Epidermal melanocyte (primary cell): ENCODE data around the gene GPN2.

ENCODE experiments used
- DNase-seq: peaks from one replicate; pipeline ENCODE4 v3.0.0; 2011; ENCODE audit warnings: low spot score; ENCODE audit not compliant: insufficient read length

The GPN2 gene

GRCh38 chr1:26889551-26890466 lies at the start of gene GPN2:
TSS of gene GPN2 (minus strand) at chr1:26890283. CDS start at chr1:26890096, 187 bp downstream.
- DNase-seq = peak; percentile 83

DNA sequence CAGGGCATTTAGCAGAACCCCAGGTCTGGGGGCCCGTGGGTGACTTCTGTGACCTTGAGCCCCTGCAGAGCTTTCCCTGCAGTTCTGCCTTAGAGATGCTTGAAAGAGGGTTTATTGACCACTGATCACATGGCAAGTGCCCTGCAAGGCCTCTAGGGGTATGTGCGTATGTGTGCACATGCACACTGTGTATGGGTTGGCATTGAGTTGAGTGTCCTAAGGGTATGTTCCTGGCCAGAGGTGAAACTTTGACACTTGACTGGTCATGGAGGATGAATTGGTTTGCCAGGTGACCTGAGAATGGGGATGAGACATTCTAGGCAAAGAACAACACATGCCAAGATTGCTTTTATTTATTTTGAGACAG lies 48.6 kb upstream of the GPN2 start:
- DNase-seq = no peak

DNA sequence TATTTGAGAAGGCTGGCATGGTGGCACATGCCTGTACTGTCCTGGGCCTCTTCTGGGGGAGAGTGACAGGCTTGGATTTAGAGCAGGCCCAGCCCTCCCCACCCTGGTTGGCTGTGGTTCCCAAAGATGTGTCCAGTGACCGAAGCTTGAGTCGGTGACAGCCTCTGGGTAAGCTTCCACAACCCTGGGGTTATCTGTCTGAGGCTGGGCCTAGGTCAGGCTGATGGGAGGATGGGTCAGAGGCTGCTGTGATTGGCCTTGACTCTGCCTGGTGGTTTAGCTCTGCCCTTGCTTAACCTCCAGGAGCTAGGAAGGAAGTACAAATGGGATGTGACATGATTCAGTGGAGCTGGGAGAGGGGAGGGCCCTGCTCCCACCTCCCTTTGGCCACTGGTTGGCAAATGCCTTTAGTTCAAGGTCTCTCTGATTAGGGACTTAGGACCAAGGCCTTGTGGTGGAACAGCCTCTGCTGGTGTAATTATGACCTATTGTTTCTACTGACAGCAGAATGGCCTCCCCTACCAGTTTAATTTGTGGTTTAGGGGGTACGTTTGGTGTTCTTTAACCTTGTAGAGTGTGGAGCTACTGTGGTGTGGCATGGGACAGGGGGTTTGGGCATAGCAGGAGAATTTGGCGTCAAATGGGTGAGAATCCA lies 48.0 kb upstream of the GPN2 start:
- no peak for DNase-seq

- no peak for DNase-seq
These were observed 46.7 kb upstream of the GPN2 start for GRCh38 chr1:26936823-26937222.

DNA sequence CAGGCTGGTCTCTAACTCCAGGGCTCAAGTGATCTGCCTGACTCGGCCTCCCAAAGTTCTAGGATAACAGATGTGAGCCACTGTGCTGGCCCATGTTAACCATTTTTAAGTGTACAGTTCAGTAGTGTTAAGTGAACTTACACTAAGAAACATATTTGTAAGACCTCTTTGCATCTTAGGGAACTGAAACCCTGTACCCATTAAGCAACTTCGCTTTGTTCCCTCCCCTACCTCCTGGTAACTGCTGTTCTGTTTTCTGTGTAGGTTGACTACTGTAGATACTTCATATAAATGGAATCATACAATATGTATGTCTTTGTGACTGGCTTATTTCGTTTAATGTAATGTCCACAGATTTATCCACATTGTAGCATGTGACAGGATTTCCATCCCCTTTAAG lies 42.4 kb upstream of the GPN2 start:
- DNase-seq = no peak

GRCh38 chr1:26923711-26924110 lies 33.6 kb upstream of the GPN2 start:
- no peak for DNase-seq

- DNase-seq = no peak
These were observed 32.8 kb upstream of the GPN2 start for GRCh38 chr1:26922901-26923300.

DNA sequence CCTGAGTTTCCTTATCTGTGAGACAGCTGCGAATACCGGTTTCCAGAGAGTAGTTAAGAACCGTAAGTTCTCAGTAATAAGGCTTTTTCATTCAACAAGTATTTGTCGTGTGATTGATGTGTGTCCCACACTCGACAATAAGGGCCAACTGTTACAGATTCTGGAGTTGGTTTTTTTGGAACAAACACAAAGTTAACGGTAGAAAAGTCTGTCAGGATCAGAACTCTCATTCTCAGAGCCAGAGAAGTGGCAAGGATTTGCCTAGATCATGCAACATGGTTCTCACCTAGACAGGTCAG lies 32.3 kb upstream of the GPN2 start:
- DNase-seq = no peak

DNA sequence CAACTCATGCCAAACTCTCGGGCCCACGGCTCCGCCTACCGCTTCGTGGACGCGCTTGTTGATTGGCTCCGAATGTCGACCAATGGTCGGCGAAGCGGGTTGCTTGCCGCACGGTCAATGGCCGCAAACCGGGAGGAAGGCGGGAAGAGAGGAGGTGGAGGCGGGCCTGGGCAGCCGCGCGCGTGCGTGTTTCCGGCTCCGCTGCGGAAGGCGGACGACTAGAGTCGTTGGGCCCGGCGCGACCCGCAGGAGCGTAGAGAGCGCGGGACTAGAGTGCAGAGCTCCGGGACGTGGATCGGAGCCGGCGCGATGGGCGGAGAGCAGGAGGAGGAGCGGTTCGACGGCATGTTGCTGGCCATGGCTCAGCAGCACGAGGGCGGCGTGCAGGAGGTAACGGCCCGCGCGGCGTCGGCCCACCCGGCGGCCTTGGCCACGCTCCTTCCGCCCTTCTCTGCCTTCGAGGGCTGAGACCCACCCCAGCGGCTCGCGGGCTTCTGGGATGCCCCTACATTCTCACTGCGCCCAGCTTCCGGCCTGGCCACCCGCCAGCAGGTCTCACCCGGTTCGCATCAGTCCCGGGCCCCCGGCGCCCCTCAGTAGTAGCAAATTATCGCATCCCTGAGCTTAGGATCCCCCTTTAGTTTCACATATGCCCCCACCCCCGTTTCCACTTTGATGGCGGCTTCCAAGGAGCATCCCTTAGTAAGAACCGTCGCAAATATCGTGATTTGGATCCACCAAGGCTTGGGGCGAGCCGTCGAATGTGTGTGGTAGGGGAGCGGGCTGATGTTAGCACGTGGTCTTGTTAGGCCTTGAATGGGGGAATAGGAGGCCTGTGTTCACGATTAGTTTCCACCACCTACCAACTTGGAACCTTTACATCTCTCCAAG lies 31.7 kb upstream of the GPN2 start, which contains the start of gene NUDC:
Gene NUDC (plus strand): TSS at position 204 of the 891 bp plus-strand sequence. CDS start 106 bp downstream, at position 310.
- peak; percentile 95 for DNase-seq

GRCh38 chr1:26921126-26921539 lies 31.1 kb upstream of the GPN2 start:
- peak; percentile 24 for DNase-seq

DNA sequence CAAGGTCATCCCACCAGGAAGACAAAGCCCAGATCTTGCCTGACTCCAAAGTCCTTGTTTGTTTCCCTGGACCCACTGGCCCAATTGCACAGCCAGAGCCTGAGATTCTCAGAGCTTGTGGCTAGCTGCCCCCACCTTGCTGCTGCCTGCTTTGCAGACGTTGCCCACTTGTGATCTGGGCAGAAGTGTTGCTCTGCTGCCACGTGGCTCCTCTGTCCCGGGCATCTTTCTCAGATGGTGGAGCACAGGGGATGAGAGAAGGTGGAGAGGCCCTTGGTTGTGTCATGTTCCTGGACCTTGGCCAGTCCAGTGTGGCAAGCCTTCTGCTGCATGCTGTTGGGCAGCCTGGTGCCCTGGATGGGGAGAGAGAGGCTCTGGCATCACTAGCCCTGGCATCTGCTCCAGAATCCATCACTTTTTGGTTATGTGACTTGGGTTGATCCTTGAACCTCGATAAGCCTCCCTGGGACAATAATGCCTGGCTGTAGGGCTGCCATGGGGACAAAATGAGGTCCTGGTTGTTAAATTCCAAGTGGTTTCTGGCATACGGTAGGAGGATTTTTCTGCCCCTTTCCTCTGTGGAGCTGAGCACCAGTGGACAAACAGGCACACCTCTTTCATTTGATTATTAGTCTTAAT lies 25.2 kb upstream of the GPN2 start:
- DNase-seq = no peak

- DNase-seq = no peak
These were observed 23.9 kb upstream of the GPN2 start, which contains the start of gene NR0B2 for GRCh38 chr1:26913754-26914619. TSS of gene NR0B2 (minus strand) at chr1:26913975. CDS start at chr1:26913940, 35 bp downstream.

DNA sequence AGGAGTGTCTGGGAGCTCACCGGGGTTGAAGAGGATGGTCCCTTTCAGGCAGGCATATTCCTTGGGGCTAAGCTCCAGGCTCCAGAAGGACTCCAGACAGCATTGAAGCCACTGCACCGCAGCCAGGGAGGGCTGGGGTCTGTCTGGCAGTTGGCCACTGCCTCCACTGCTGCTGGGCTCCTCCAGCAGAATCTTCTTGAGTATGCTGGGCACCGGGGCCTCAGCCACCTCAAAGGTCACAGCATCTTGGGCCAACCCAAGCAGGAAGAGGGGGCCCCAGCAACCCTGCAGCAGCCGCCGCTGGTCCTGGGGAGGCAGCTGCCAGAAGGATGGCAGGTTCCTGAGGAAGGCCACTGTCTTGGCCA lies 23.3 kb upstream of the GPN2 start:
- no peak for DNase-seq

DNA sequence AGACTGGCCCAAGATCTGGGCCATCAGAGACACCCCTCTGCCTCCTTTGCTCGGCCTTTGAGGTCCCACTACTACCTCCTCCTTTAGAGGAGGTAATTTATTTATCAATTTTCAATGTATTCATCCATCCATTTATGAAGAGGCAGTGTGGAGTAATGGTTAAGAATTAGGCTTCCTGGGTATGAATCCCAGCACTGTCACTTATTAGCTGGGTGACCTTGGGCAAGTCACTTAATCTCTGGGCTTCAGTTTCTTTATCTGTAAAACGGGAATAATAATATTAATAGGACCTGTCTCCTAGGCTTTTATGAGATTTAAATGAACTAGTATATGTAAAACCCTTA lies 22.0 kb upstream of the GPN2 start:
- no peak for DNase-seq

GRCh38 chr1:26911399-26912146 lies 21.5 kb upstream of the GPN2 start:
- no peak for DNase-seq

- DNase-seq = no peak
These were observed 20.5 kb upstream of the GPN2 start for GRCh38 chr1:26910343-26911160.

GRCh38 chr1:26909951-26910342 lies 19.9 kb upstream of the GPN2 start:
- DNase-seq = no peak

GRCh38 chr1:26907071-26907917 lies 17.2 kb upstream of the GPN2 start:
- peak; percentile 20 for DNase-seq
